GM18909 (cell line): ENCODE measurements around the gene COL26A1.
"Not testable (repeated sequence)": the region's sequence is repeated elsewhere in the genome, so short reads cannot be mapped to it uniquely, and the experiment has no call there.

Experiments
- ATAC-seq: cut with Tn5 transposase; IDR thresholded peaks from one replicate; pipeline ENCODE4 v1.9.1; 2021; ENCODE audit warnings: mild to moderate bottlenecking; ENCODE audit not compliant: unreplicated experiment, poor library complexity

COL26A1 gene

GRCh38 chr7:101362334-101363195 is at the start of gene COL26A1:
Gene COL26A1, plus strand, starts transcription at chr7:101362875. Its CDS starts 158 bp downstream, at chr7:101363033.
- ATAC-seq = no peak

GRCh38 chr7:101315336-101315735 is 47.3 kb upstream of the COL26A1 start:
- ATAC-seq = no peak

- ATAC-seq = no peak
Measured at GRCh38 chr7:101319401-101319800, 43.3 kb upstream of the COL26A1 start.

- ATAC-seq = peak; percentile 95
Measured at GRCh38 chr7:101321491-101322401, 40.9 kb upstream of the COL26A1 start, which contains the start of gene IFT22. Gene IFT22, minus strand, starts transcription at chr7:101321812. Its CDS starts 103 bp downstream, at chr7:101321709.

GRCh38 chr7:101328159-101328558 is 34.5 kb upstream of the COL26A1 start:
- ATAC-seq = no peak

- ATAC-seq = no peak
Measured at GRCh38 chr7:101330011-101330484, 32.6 kb upstream of the COL26A1 start.

- no peak for ATAC-seq
Measured at GRCh38 chr7:101332026-101332425, 30.6 kb upstream of the COL26A1 start.

GRCh38 chr7:101333912-101334311 is 28.8 kb upstream of the COL26A1 start:
- ATAC-seq = no peak

- no peak for ATAC-seq
Measured at GRCh38 chr7:101340379-101340778, 22.3 kb upstream of the COL26A1 start.

- no peak for ATAC-seq
Measured at GRCh38 chr7:101342892-101343291, 19.8 kb upstream of the COL26A1 start.

- ATAC-seq = no peak
Measured at GRCh38 chr7:101347477-101347876, 15.2 kb upstream of the COL26A1 start.

- ATAC-seq = not testable (repeated sequence)
Measured at GRCh38 chr7:101348456-101349067, 14.1 kb upstream of the COL26A1 start.

- ATAC-seq = not testable (repeated sequence)
Measured at GRCh38 chr7:101349300-101349699, 13.4 kb upstream of the COL26A1 start.

GRCh38 chr7:101352920-101353308 is 9.8 kb upstream of the COL26A1 start:
- no peak for ATAC-seq

GRCh38 chr7:101357433-101357832 is 5.2 kb upstream of the COL26A1 start:
- ATAC-seq = no peak

GRCh38 chr7:101363196-101363733 is 590 bp downstream of the COL26A1 start:
- ATAC-seq = no peak

- peak; percentile 65 for ATAC-seq
Measured at GRCh38 chr7:101363734-101364374, 1.2 kb downstream of the COL26A1 start.

- no peak for ATAC-seq
Measured at GRCh38 chr7:101365956-101366355, 3.3 kb downstream of the COL26A1 start.

GRCh38 chr7:101367676-101368075 is 5.0 kb downstream of the COL26A1 start:
- ATAC-seq = no peak
